HEK293T (cell line): ENCODE results near the gene FXN.

Experiments used
- ARNT ChIP-seq: fragments of 450-650 bp; IDR thresholded peaks from 2 replicates; pipeline ENCODE4 v1.6.1; 2017; ENCODE audit warnings: mild to moderate bottlenecking
- BHLHE40 ChIP-seq: fragments of 450-650 bp; IDR thresholded peaks from 2 replicates; pipeline ENCODE4 v1.6.1; 2016; ENCODE audit warnings: mild to moderate bottlenecking, moderate library complexity, borderline replicate concordance
- CTBP1 ChIP-seq: fragments of 450-650 bp; IDR thresholded peaks from 2 replicates; pipeline ENCODE4 v1.6.1; 2016; ENCODE audit warnings: borderline replicate concordance
- ELF4 ChIP-seq: fragments of 450-650 bp; IDR thresholded peaks from 2 replicates; pipeline ENCODE4 v1.6.1; 2017; ENCODE audit warnings: antibody characterized with exemption
- FOXA1 ChIP-seq: fragments of 450-650 bp; IDR thresholded peaks from 2 replicates; pipeline ENCODE4 v1.6.1; 2016; ENCODE audit warnings: mild to moderate bottlenecking
- FOXM1 ChIP-seq: fragments of 450-650 bp; IDR thresholded peaks from 2 replicates; pipeline ENCODE4 v1.6.1; 2017; ENCODE audit warnings: mild to moderate bottlenecking, borderline replicate concordance
- L3MBTL2 ChIP-seq: fragments of 450-650 bp; conservative IDR thresholded peaks from 2 replicates; pipeline ENCODE4 v1.6.1; 2016; ENCODE audit warnings: mild to moderate bottlenecking

GRCh38 chr9:69081261-69081660 lies 45.7 kb downstream of the FXN start:
- TF ChIP-seq ARNT, result no peak
- no peak for TF ChIP-seq L3MBTL2
- no peak for TF ChIP-seq FOXA1
- no peak for TF ChIP-seq CTBP1
- TF ChIP-seq BHLHE40, result no peak
- TF ChIP-seq FOXM1, result no peak
- no peak for TF ChIP-seq ELF4
